ENCODE results near the gene CMC4.

- TF ChIP-seq POLR2A (IDR thresholded peaks at IDR 0.05; ENCODE audit: low read length), result no peak
- no peak for TF ChIP-seq GATA1 (IDR thresholded peaks at IDR 0.05; ENCODE audit: low read depth, low read length)
These were observed 41.2 kb upstream of the CMC4 start for GRCh38 chrX:155112171-155112570.

All from erythroblast (primary cell).